Adrenal gland (tissue), 5 donors: ENCODE results near the gene ATP5MC2.

Source experiments
- POLR2A ChIP-seq, 2 donors: fragments of 450-650 bp; IDR thresholded peaks; one replicate each; pipeline ENCODE4 v1.6.1; 2017; ENCODE audit warnings: antibody characterized with exemption in 2 of 2, mild to moderate bottlenecking in 2 of 2, moderate library complexity in 1 of 2
- TF ChIP-seq, protein P1 (sequence below), 6 experiments: fragments of 450-650 bp in 4 of 6; fragments of 200-600 bp in 2 of 6; sonication (generic) in 1 of 6; IDR thresholded peaks; 1 replicate in 5 of 6; 2 replicates in 1 of 6; pipeline versions ENCODE4 v1.5.1 to v1.8.0; 2016 to 2021; ENCODE audit warnings: antibody characterized with exemption in 6 of 6, mild to moderate bottlenecking in 2 of 6, moderate library complexity in 1 of 6
- donor health status: DM: no; HTN: no; CAD: no.

DNA sequence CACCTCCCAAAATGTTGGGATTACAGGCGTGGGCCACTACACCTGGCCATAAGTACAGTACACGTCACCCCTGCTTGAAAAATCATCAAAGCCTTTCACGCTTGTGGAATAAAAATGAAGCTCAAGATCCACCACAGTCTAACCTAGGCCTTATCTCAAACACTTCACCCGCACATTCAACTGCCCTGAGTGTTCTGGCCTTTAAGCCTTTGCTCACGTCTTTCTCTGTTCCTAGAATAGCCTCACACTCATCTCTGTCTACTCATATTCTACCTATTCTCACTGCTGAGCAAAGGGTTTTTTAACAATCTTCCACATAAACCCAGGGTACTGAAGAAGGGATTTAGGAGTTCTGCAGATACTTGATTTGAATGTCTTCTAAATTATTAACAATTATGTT is 41.4 kb upstream of the ATP5MC2 start:
- no peak for TF ChIP-seq POLR2A (IDR thresholded peaks at IDR 0.05)
- TF ChIP-seq, protein P1, sequence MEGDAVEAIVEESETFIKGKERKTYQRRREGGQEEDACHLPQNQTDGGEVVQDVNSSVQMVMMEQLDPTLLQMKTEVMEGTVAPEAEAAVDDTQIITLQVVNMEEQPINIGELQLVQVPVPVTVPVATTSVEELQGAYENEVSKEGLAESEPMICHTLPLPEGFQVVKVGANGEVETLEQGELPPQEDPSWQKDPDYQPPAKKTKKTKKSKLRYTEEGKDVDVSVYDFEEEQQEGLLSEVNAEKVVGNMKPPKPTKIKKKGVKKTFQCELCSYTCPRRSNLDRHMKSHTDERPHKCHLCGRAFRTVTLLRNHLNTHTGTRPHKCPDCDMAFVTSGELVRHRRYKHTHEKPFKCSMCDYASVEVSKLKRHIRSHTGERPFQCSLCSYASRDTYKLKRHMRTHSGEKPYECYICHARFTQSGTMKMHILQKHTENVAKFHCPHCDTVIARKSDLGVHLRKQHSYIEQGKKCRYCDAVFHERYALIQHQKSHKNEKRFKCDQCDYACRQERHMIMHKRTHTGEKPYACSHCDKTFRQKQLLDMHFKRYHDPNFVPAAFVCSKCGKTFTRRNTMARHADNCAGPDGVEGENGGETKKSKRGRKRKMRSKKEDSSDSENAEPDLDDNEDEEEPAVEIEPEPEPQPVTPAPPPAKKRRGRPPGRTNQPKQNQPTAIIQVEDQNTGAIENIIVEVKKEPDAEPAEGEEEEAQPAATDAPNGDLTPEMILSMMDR (IDR thresholded peaks at IDR 0.05), result no peak
